Activated T-helper 1 cell treated with anti-CD3 and anti-CD28 coated beads, Interleukin-12 subunit alpha, Interleukin-12 subunit beta, Interleukin-2, Interleukin-4 antibody, amounts not matched to agents 30 ng/mL and 10 ng/mL and 1 ng/mL, durations not matched to agents 14 hours and 24 hours and 36 hours (primary cell): Measurements from ENCODE around the gene TNFSF13B. TPM values are rescaled to one million over a fixed set of nuclear protein-coding genes. Genes with fewer than 3 reads are reported as not detected.

Experiments used
- DNase-seq: peaks from one replicate; pipeline ENCODE4 v3.0.0; 2021; ENCODE audit warnings: low spot score
- H3K27ac Mint-ChIP-seq: one replicate; pipeline ENCODE4 v1.8.0; 2021; ENCODE audit warnings: mild to moderate bottlenecking, mixed read lengths
- H3K27me3 Mint-ChIP-seq: one replicate; pipeline ENCODE4 v1.8.0; 2022; ENCODE audit warnings: mild to moderate bottlenecking, moderate library complexity, mixed read lengths; ENCODE audit not compliant: insufficient read depth
- H3K36me3 Mint-ChIP-seq: one replicate; pipeline ENCODE4 v1.8.0; 2021; ENCODE audit warnings: low read depth, mixed read lengths
- H3K4me1 Mint-ChIP-seq: one replicate; pipeline ENCODE4 v1.8.0; 2021; ENCODE audit warnings: low read depth, mixed read lengths
- H3K4me3 Mint-ChIP-seq: one replicate; pipeline ENCODE4 v1.8.0; 2021; ENCODE audit warnings: mild to moderate bottlenecking, moderate library complexity, mixed read lengths
- H3K9me3 Mint-ChIP-seq: one replicate; pipeline ENCODE4 v1.8.0; 2021; ENCODE audit warnings: mixed read lengths
- intact Hi-C: fragments of 100-400 bp; cut with micrococcal nuclease; formaldehyde crosslinking; loops from one replicate; pipeline ENCODE4 v1.15.1; 2024
- total RNA-seq: library from RNA; stranded (reverse); gene quantifications from 2 replicates; pipeline ENCODE4 v1.2.3, GENCODE V29; 2022

Gene TNFSF13B
- total RNA-seq: 2.9 and 3.4 TPM in 2 replicates

DNA sequence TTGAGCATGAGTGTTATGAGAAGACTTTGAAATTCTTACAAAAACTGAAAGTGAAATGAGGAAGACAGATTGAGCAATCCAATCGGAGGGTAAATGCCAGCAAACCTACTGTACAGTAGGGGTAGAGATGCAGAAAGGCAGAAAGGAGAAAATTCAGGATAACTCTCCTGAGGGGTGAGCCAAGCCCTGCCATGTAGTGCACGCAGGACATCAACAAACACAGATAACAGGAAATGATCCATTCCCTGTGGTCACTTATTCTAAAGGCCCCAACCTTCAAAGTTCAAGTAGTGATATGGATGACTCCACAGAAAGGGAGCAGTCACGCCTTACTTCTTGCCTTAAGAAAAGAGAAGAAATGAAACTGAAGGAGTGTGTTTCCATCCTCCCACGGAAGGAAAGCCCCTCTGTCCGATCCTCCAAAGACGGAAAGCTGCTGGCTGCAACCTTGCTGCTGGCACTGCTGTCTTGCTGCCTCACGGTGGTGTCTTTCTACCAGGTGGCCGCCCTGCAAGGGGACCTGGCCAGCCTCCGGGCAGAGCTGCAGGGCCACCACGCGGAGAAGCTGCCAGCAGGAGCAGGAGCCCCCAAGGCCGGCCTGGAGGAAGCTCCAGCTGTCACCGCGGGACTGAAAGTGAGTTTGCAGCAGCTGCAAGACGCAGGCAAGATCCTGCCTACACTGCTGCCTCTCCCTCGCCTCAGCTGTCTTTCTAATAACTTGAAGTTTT is at the start of gene TNFSF13B:
Gene TNFSF13B, plus strand, starts transcription at position 118 of the 728 bp plus-strand sequence. Its CDS starts 178 bp downstream, at position 296.
- peak within 1 kb of the TSS; percentile 85 for H3K4me3 Mint-ChIP-seq
- H3K36me3 Mint-ChIP-seq: peaks cover 6% of the 10 kb centered on the region
- peak; percentile 32 for DNase-seq
- no peaks in the 10 kb centered on the region for H3K9me3 Mint-ChIP-seq
- peaks cover 57% of the 10 kb centered on the region for H3K4me1 Mint-ChIP-seq
- peak within 1 kb of the TSS; percentile 87 for H3K27ac Mint-ChIP-seq
- intact Hi-C loops: loop anchor here (1.0 to 5.0 kb wide), 7 partner anchors 20 to 1518 kb away; partner anchors contain the start of genes ABHD13 and IRS2
- no peaks in the 10 kb centered on the region for H3K27me3 Mint-ChIP-seq

GRCh38 chr13:108220041-108220440 is 49.5 kb upstream of the TNFSF13B start:
- Mint-ChIP-seq H3K27me3 (peaks cover 2% of the 10 kb centered on the region), H3K4me3 (peak overlapping the region; percentile 88), H3K9me3 (no peaks in the 10 kb centered on the region), H3K27ac (peak overlapping the region; percentile 0), H3K36me3 (peaks cover 9% of the 10 kb centered on the region), H3K4me1 (peaks cover 45% of the 10 kb centered on the region)
- DNase-seq: no peak
- intact Hi-C loops: loop anchor here (2.0 to 10.0 kb wide), 2 partner anchors 43 to 285 kb away; no protein-coding TSS in a partner anchor

DNA sequence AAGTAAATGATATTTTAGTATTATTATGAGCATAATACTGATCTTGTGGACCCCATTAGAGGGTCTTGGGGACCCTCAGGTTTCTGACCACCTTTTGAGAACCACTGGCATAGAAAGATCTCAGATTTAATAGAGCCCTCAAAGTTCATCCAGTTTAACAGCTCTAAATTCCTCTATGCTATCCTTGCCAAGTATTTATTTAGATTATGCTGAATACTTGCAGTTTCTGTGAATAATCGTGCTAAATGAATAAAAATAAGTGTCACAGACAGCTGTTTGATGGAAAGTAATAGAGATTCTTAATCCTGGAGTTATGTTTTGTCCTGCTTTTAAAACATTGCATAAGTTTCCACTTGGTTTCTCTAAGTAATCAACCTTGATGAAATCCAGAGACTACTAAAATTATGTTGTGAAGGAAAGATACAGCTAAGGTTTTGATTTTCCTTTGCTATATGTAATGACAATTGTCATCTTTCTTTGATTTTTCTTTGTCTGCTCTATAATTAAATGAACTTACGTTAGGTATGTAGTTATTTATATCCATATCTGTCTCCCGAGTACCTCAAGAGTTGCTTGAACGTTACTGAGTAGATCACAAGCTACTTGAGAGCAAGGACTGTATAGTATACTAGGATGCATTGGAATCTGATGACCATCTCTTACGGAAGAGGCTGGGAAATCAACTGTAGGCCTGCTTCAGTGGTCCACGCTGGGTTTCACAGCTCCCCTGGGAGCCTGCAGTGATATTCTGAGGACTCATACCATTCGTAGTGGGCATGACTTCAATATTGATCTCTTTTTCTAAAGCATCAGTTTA is 45.6 kb upstream of the TNFSF13B start:
- Mint-ChIP-seq H3K36me3 (peaks cover 3% of the 10 kb centered on the region), H3K27ac (no peak overlapping the region), H3K4me1 (peaks cover 52% of the 10 kb centered on the region), H3K4me3 (no peak overlapping the region), H3K27me3 (no peaks in the 10 kb centered on the region), H3K9me3 (no peaks in the 10 kb centered on the region)
- no peak for DNase-seq
- intact Hi-C loops: loop anchor here (10.0 kb wide), 1 partner anchor 281 kb away; no protein-coding TSS in a partner anchor

- Mint-ChIP-seq H3K27ac (no peak overlapping the region), H3K4me1 (peaks cover 37% of the 10 kb centered on the region), H3K36me3 (peaks cover 16% of the 10 kb centered on the region), H3K9me3 (no peaks in the 10 kb centered on the region), H3K4me3 (no peak overlapping the region), H3K27me3 (no peaks in the 10 kb centered on the region)
- no peak for DNase-seq
- intact Hi-C loops: loop anchor here (10.0 kb wide), 1 partner anchor 279 kb away; no protein-coding TSS in a partner anchor
Observed at GRCh38 chr13:108225440-108225839, 44.1 kb upstream of the TNFSF13B start.

GRCh38 chr13:108226184-108226583 is 43.3 kb upstream of the TNFSF13B start:
- intact Hi-C loops: loop anchor here (2.0 to 10.0 kb wide), 2 partner anchors 279 to 669 kb away; no protein-coding TSS in a partner anchor
- H3K27me3 Mint-ChIP-seq: no peaks in the 10 kb centered on the region
- no peaks in the 10 kb centered on the region for H3K9me3 Mint-ChIP-seq
- no peak overlapping the region for H3K27ac Mint-ChIP-seq
- H3K36me3 Mint-ChIP-seq: peaks cover 15% of the 10 kb centered on the region
- H3K4me1 Mint-ChIP-seq: peaks cover 32% of the 10 kb centered on the region
- no peak for DNase-seq
- no peak overlapping the region for H3K4me3 Mint-ChIP-seq

- DNase-seq: no peak
- Mint-ChIP-seq H3K4me1 (peaks cover 31% of the 10 kb centered on the region), H3K27me3 (no peaks in the 10 kb centered on the region), H3K9me3 (no peaks in the 10 kb centered on the region), H3K4me3 (no peak overlapping the region), H3K36me3 (peaks cover 14% of the 10 kb centered on the region), H3K27ac (no peak overlapping the region)
- intact Hi-C loops: loop anchor here (1.0 to 10.0 kb wide), 5 partner anchors 8 to 667 kb away; partner anchors contain the start of gene TNFSF13B
Observed at GRCh38 chr13:108227651-108228272, 41.8 kb upstream of the TNFSF13B start.

GRCh38 chr13:108230377-108230776 is 39.1 kb upstream of the TNFSF13B start:
- Mint-ChIP-seq H3K4me3 (no peak overlapping the region), H3K9me3 (no peaks in the 10 kb centered on the region), H3K4me1 (peaks cover 16% of the 10 kb centered on the region), H3K27ac (no peak overlapping the region), H3K27me3 (no peaks in the 10 kb centered on the region), H3K36me3 (peaks cover 18% of the 10 kb centered on the region)
- no peak for DNase-seq
- intact Hi-C loops: no loop called here

- Mint-ChIP-seq H3K4me1 (peaks cover 12% of the 10 kb centered on the region), H3K36me3 (peaks cover 2% of the 10 kb centered on the region), H3K27ac (no peak overlapping the region), H3K4me3 (no peak overlapping the region), H3K27me3 (no peaks in the 10 kb centered on the region), H3K9me3 (peaks cover 23% of the 10 kb centered on the region)
- no peak for DNase-seq
- intact Hi-C loops: loop anchor here (1.0 kb wide), 1 partner anchor 20 kb away; the partner anchor contains the start of gene TNFSF13B
Observed at GRCh38 chr13:108249150-108249549, 20.4 kb upstream of the TNFSF13B start.

- H3K4me3 Mint-ChIP-seq: no peak overlapping the region
- peaks cover 2% of the 10 kb centered on the region for H3K27me3 Mint-ChIP-seq
- DNase-seq: no peak
- H3K4me1 Mint-ChIP-seq: no peaks in the 10 kb centered on the region
- intact Hi-C loops: no loop called here
- H3K9me3 Mint-ChIP-seq: no peaks in the 10 kb centered on the region
- peaks cover 2% of the 10 kb centered on the region for H3K36me3 Mint-ChIP-seq
- H3K27ac Mint-ChIP-seq: no peak overlapping the region
Observed at GRCh38 chr13:108257248-108257647, 12.3 kb upstream of the TNFSF13B start.

- Mint-ChIP-seq H3K4me1 (peaks cover 25% of the 10 kb centered on the region), H3K36me3 (peaks cover 2% of the 10 kb centered on the region), H3K9me3 (no peaks in the 10 kb centered on the region), H3K27me3 (peaks cover 2% of the 10 kb centered on the region), H3K27ac (no peak overlapping the region), H3K4me3 (no peak overlapping the region)
- intact Hi-C loops: no loop called here
- DNase-seq: no peak
Observed at GRCh38 chr13:108263621-108264355, 5.7 kb upstream of the TNFSF13B start.

GRCh38 chr13:108266321-108266990 is 3.1 kb upstream of the TNFSF13B start:
- Mint-ChIP-seq H3K4me1 (peaks cover 44% of the 10 kb centered on the region), H3K27ac (peak overlapping the region; percentile 38), H3K9me3 (no peaks in the 10 kb centered on the region), H3K27me3 (no peaks in the 10 kb centered on the region), H3K4me3 (no peak overlapping the region), H3K36me3 (peaks cover 2% of the 10 kb centered on the region)
- no peak for DNase-seq
- intact Hi-C loops: loop anchor here (5.0 kb wide), 1 partner anchor 1521 kb away; the partner anchor contains the start of gene IRS2
